ENCODE data around the gene ATP1A3. TPM values are rescaled to one million over a fixed set of nuclear protein-coding genes. Genes with fewer than 3 reads are reported as not detected.
"Not testable (repeated sequence)": the region's sequence is repeated elsewhere in the genome, so short reads cannot be mapped to it uniquely, and the experiment has no call there.

The ATP1A3 gene
- total RNA-seq, 2 donors from 2014 or later: 0.19 TPM; not detected in 1

GRCh38 chr19:42017040-42017439, 23.0 kb upstream of the ATP1A3 start:
- no peak for DNase-seq (ENCODE audit: low spot score)
- intact Hi-C loops (cut with DNase I): no loop called here

- not testable (repeated sequence) for DNase-seq (ENCODE audit: low spot score)
Observed at GRCh38 chr19:42012747-42013146, 18.7 kb upstream of the ATP1A3 start.

GRCh38 chr19:42010245-42011126, 16.5 kb upstream of the ATP1A3 start:
- intact Hi-C loops (cut with DNase I): no loop called here
- no peak for DNase-seq (ENCODE audit: low spot score)

More at GRCh38 chr19:42012747-42013146, 18.7 kb upstream of the ATP1A3 start:
- intact Hi-C loops (cut with DNase I): not testable (repeated sequence)

- intact Hi-C loops (cut with DNase I): no loop called here
- DNase-seq (ENCODE audit: low spot score): no peak
Observed at GRCh38 chr19:42006569-42006968, 12.5 kb upstream of the ATP1A3 start.

GRCh38 chr19:42005504-42005903, 11.5 kb upstream of the ATP1A3 start:
- DNase-seq (ENCODE audit: low spot score): no peak
- intact Hi-C loops (cut with DNase I): no loop called here

GRCh38 chr19:42003506-42004294, 9.7 kb upstream of the ATP1A3 start:
- no peak for DNase-seq (ENCODE audit: low spot score)
- intact Hi-C loops (cut with DNase I): no loop called here

GRCh38 chr19:41999878-42000208, 5.8 kb upstream of the ATP1A3 start:
- DNase-seq (ENCODE audit: low spot score): no peak
- intact Hi-C loops (cut with DNase I): no loop called here

- no peak for DNase-seq (ENCODE audit: low spot score)
- intact Hi-C loops (cut with DNase I): no loop called here
Observed at GRCh38 chr19:41999071-41999877, 5.2 kb upstream of the ATP1A3 start.

GRCh38 chr19:41998246-41999020, 4.4 kb upstream of the ATP1A3 start:
- no peak for DNase-seq (ENCODE audit: low spot score)
- intact Hi-C loops (cut with DNase I): no loop called here

GRCh38 chr19:41997851-41998229, 3.8 kb upstream of the ATP1A3 start:
- intact Hi-C loops (cut with DNase I): no loop called here
- DNase-seq (ENCODE audit: low spot score): no peak

- DNase-seq (ENCODE audit: low spot score): no peak
- intact Hi-C loops (cut with DNase I): no loop called here
Observed at GRCh38 chr19:41997121-41997850, 3.3 kb upstream of the ATP1A3 start.

GRCh38 chr19:41995959-41996797, 2.1 kb upstream of the ATP1A3 start:
- DNase-seq (ENCODE audit: low spot score): no peak
- intact Hi-C loops (cut with DNase I): no loop called here

GRCh38 chr19:41994994-41995958, 1.2 kb upstream of the ATP1A3 start:
- intact Hi-C loops (cut with DNase I): no loop called here
- no peak for DNase-seq (ENCODE audit: low spot score)

GRCh38 chr19:41994521-41994971, 516 bp upstream of the ATP1A3 start:
- DNase-seq (ENCODE audit: low spot score): no peak
- intact Hi-C loops (cut with DNase I): no loop called here

GRCh38 chr19:41991925-41992569, 2.0 kb downstream of the ATP1A3 start:
- intact Hi-C loops (cut with DNase I); DNase-seq (ENCODE audit: low spot score): not testable (repeated sequence)

GRCh38 chr19:41991025-41991424, 3.0 kb downstream of the ATP1A3 start:
- intact Hi-C loops (cut with DNase I): no loop called here
- no peak for DNase-seq (ENCODE audit: low spot score)
